ENCODE data around the gene PPP3R2. TPM values are rescaled to one million over a fixed set of nuclear protein-coding genes. Genes with fewer than 3 reads are reported as not detected.

PPP3R2 gene
- total and polyA plus RNA-seq, 2 donors from 2014 or later = not detected

DNA sequence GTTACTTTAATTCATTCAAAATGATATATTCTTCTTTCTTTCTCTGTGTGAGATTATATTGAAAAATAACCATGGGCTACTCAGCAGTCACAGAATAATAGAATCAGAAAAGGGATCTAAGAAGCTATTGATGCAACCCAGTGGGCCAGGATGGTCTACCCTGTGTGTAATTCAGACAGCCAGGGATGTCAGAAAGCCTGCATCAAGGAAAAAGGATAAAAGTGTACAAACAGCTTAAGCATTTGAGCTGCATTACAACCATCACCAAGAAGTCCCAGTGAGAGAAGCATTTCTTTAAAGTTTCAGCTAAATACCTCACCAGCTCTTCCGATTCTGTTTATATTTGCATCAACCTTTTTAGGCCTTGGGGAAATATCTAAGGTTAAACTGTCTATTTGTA is 37.8 kb upstream of the PPP3R2 start:
- Histone ChIP-seq H3K4me1 (ENCODE audit: control insufficient read depth in 2 of 3, insufficient read depth in 2 of 3, low read depth in 1 of 3, low read length in 3 of 3) (no peaks in the 10 kb centered on the region), H3K9me3 (ENCODE audit: control insufficient read depth in 2 of 3, insufficient read depth in 1 of 3, low read length in 3 of 3) (no peaks in the 10 kb centered on the region), H3K27me3 (ENCODE audit: control insufficient read depth, insufficient read depth, low read length) (no peaks in the 10 kb centered on the region), H3K36me3 (ENCODE audit: control insufficient read depth in 2 of 3, insufficient read depth in 3 of 3, low read length in 3 of 3) (no peaks in the 10 kb centered on the region), H3K4me3 (ENCODE audit: low read length in 3 of 3) (no peak overlapping the region), H3K27ac (ENCODE audit: low read depth in 2 of 2, low read length in 2 of 2) (no peak overlapping the region), H3K9ac (ENCODE audit: low read length in 3 of 3) (no peak overlapping the region)
- no peak for FAIRE-seq
- TF ChIP-seq, protein P1, sequence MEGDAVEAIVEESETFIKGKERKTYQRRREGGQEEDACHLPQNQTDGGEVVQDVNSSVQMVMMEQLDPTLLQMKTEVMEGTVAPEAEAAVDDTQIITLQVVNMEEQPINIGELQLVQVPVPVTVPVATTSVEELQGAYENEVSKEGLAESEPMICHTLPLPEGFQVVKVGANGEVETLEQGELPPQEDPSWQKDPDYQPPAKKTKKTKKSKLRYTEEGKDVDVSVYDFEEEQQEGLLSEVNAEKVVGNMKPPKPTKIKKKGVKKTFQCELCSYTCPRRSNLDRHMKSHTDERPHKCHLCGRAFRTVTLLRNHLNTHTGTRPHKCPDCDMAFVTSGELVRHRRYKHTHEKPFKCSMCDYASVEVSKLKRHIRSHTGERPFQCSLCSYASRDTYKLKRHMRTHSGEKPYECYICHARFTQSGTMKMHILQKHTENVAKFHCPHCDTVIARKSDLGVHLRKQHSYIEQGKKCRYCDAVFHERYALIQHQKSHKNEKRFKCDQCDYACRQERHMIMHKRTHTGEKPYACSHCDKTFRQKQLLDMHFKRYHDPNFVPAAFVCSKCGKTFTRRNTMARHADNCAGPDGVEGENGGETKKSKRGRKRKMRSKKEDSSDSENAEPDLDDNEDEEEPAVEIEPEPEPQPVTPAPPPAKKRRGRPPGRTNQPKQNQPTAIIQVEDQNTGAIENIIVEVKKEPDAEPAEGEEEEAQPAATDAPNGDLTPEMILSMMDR (IDR thresholded peaks at IDR 0.05; ENCODE audit: borderline replicate concordance, extremely low read depth, insufficient read depth) = no peak
- no peak for DNase-seq
- intact Hi-C loops (cut with DNase I) = no loop called here

DNA sequence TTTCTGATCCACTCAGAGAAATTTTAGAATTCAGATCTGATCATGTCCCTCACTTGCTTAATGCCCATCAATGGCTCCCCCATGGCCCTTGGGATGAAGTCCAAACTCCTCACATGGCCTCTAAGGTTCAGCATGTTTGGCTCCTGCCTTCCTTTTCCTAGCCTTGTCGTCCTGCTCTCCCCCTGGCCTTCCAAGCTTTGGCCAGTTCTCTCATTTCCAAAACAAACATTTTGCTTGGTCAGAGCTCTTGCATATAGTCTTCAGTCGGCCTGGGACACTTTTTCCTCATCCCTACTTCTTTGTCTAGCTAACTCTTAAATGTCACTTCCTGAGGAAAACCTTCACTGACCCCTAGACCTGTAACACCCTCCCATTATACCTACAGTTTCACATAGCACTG is 37.1 kb upstream of the PPP3R2 start:
- H3K36me3 ChIP-seq (ENCODE audit: control insufficient read depth in 2 of 3, insufficient read depth in 3 of 3, low read length in 3 of 3) = no peaks in the 10 kb centered on the region
- H3K4me1 ChIP-seq (ENCODE audit: control insufficient read depth in 2 of 3, insufficient read depth in 2 of 3, low read depth in 1 of 3, low read length in 3 of 3) = no peaks in the 10 kb centered on the region
- H3K27ac ChIP-seq (ENCODE audit: low read depth in 2 of 2, low read length in 2 of 2) = no peak overlapping the region
- FAIRE-seq = no peak
- no peak for DNase-seq
- intact Hi-C loops (cut with DNase I) = no loop called here
- TF ChIP-seq, protein P1 (IDR thresholded peaks at IDR 0.05; ENCODE audit: borderline replicate concordance, extremely low read depth, insufficient read depth) = no peak
- H3K9ac ChIP-seq (ENCODE audit: low read length in 3 of 3) = no peak overlapping the region
- H3K9me3 ChIP-seq (ENCODE audit: control insufficient read depth in 2 of 3, insufficient read depth in 1 of 3, low read length in 3 of 3) = no peaks in the 10 kb centered on the region
- H3K27me3 ChIP-seq (ENCODE audit: control insufficient read depth, insufficient read depth, low read length) = no peaks in the 10 kb centered on the region
- H3K4me3 ChIP-seq (ENCODE audit: low read length in 3 of 3) = no peak overlapping the region

DNA sequence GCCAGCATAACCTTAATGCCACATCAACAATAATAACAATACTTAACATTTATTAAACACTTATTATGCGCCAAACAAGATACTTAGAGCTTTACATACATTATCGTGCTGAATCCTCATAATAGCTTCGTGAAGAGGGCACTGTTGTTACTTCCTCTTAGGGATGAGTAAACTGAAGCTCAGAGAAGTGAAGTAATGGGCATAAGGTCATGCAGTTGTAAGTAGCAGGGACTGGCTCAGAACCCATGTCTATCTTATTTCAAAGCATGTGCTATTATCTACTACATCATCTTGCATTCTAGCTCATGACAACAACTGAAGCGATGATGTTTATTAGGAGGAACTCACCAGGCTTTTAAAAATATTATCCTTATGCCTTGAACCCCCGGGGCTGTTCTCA is 34.9 kb upstream of the PPP3R2 start:
- TF ChIP-seq, protein P1 (IDR thresholded peaks at IDR 0.05; ENCODE audit: borderline replicate concordance, extremely low read depth, insufficient read depth) = no peak
- FAIRE-seq (no peak), DNase-seq (no peak)
- intact Hi-C loops (cut with DNase I) = no loop called here
- H3K27ac ChIP-seq (ENCODE audit: low read depth in 2 of 2, low read length in 2 of 2) = no peak overlapping the region
- H3K9me3 ChIP-seq (ENCODE audit: control insufficient read depth in 2 of 3, insufficient read depth in 1 of 3, low read length in 3 of 3) = no peaks in the 10 kb centered on the region
- H3K9ac ChIP-seq (ENCODE audit: low read length in 3 of 3) = no peak overlapping the region
- H3K4me3 ChIP-seq (ENCODE audit: low read length in 3 of 3) = no peak overlapping the region
- H3K36me3 ChIP-seq (ENCODE audit: control insufficient read depth in 2 of 3, insufficient read depth in 3 of 3, low read length in 3 of 3) = no peaks in the 10 kb centered on the region
- H3K4me1 ChIP-seq (ENCODE audit: control insufficient read depth in 2 of 3, insufficient read depth in 2 of 3, low read depth in 1 of 3, low read length in 3 of 3) = no peaks in the 10 kb centered on the region
- H3K27me3 ChIP-seq (ENCODE audit: control insufficient read depth, insufficient read depth, low read length) = no peaks in the 10 kb centered on the region

DNA sequence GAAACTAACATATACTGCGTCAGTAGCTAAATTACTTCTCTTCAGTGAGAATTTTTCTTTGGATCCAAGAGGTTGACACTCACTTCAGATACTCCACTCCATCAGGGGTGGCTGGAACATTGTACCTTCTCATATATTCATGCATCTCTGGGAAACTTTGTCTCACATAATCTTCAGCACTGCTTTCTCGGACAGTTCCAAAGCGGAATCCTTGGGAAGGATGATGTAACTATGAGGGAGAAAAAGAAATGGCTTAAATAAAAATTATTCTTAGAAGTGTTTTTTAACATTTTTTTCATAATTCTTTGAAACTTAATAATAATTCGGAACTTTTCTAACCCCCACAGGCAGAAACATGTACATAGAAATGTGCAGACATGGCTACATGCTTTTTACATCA is 33.4 kb upstream of the PPP3R2 start:
- Histone ChIP-seq H3K9ac (ENCODE audit: low read length in 3 of 3) (no peak overlapping the region), H3K9me3 (ENCODE audit: control insufficient read depth in 2 of 3, insufficient read depth in 1 of 3, low read length in 3 of 3) (no peaks in the 10 kb centered on the region), H3K36me3 (ENCODE audit: control insufficient read depth in 2 of 3, insufficient read depth in 3 of 3, low read length in 3 of 3) (no peaks in the 10 kb centered on the region), H3K27me3 (ENCODE audit: control insufficient read depth, insufficient read depth, low read length) (no peaks in the 10 kb centered on the region), H3K4me1 (ENCODE audit: control insufficient read depth in 2 of 3, insufficient read depth in 2 of 3, low read depth in 1 of 3, low read length in 3 of 3) (no peaks in the 10 kb centered on the region), H3K27ac (ENCODE audit: low read depth in 2 of 2, low read length in 2 of 2) (no peak overlapping the region), H3K4me3 (ENCODE audit: low read length in 3 of 3) (no peak overlapping the region)
- DNase-seq = peak in 3 of 5 donors; percentile 15 to 73 (median 51)
- TF ChIP-seq, protein P1 (IDR thresholded peaks at IDR 0.05; ENCODE audit: borderline replicate concordance, extremely low read depth, insufficient read depth) = no peak
- FAIRE-seq = no peak
- intact Hi-C loops (cut with DNase I) = no loop called here

All from kidney (tissue), 14 donors.